Ectodermal cell (in vitro differentiated cells): ENCODE results near the gene ECEL1.
"Not testable (repeated sequence)": the region's sequence is repeated elsewhere in the genome, so short reads cannot be mapped to it uniquely, and the experiment has no call there.

Experiments used
- H3K27ac ChIP-seq: 2 replicates; pipeline ENCODE4 v1.7.0; 2013; ENCODE audit warnings: mild to moderate bottlenecking, low read depth, low read length; ENCODE audit not compliant: insufficient read depth, poor library complexity, severe bottlenecking
- H3K27me3 ChIP-seq: 2 replicates; pipeline ENCODE4 v1.7.0; 2013; ENCODE audit warnings: mild to moderate bottlenecking, low read length; ENCODE audit not compliant: insufficient read depth, control insufficient read depth, poor library complexity, severe bottlenecking
- H3K36me3 ChIP-seq: one replicate; pipeline ENCODE4 v1.7.0; 2013; ENCODE audit warnings: low read length; ENCODE audit not compliant: control insufficient read depth, insufficient read depth
- H3K4me1 ChIP-seq: one replicate; pipeline ENCODE4 v1.7.0; 2013; ENCODE audit warnings: low read length; ENCODE audit not compliant: control insufficient read depth, insufficient read depth
- H3K4me3 ChIP-seq: 2 replicates; pipeline ENCODE4 v1.7.0; 2013; ENCODE audit warnings: low read depth, low read length, control low read depth; ENCODE audit not compliant: insufficient read depth
- H3K9me3 ChIP-seq: 2 replicates; pipeline ENCODE4 v1.7.0; 2013; ENCODE audit warnings: mild to moderate bottlenecking, low read length, moderate library complexity; ENCODE audit not compliant: control insufficient read depth
- WGBS, 2 experiments: methylation state at CpG; one replicate each; pipeline ENCODE4 v1.1.7; 2013; ENCODE audit warnings: missing lambda C conversion rate in 2 of 2; 5-methylcytosine and 5-hydroxymethylcytosine counted together

Gene ECEL1

GRCh38 chr2:232434563-232435374 lies 52.9 kb downstream of the ECEL1 start:
- 92% methylated on average over 12 of the region's 12 CpGs for WGBS, 2 experiments
- no peaks in the 10 kb centered on the region for H3K27me3 ChIP-seq
- H3K4me3 ChIP-seq = no peak overlapping the region
- H3K27ac ChIP-seq = no peak overlapping the region
- no peaks in the 10 kb centered on the region for H3K36me3 ChIP-seq
- no peaks in the 10 kb centered on the region for H3K4me1 ChIP-seq
- H3K9me3 ChIP-seq = no peaks in the 10 kb centered on the region

GRCh38 chr2:232434091-232434490 lies 53.5 kb downstream of the ECEL1 start:
- H3K36me3 ChIP-seq = no peaks in the 10 kb centered on the region
- H3K27ac ChIP-seq = no peak overlapping the region
- no peak overlapping the region for H3K4me3 ChIP-seq
- 89 to 90% methylated on average over 9 of the region's 9 CpGs for WGBS, 2 experiments
- no peaks in the 10 kb centered on the region for H3K27me3 ChIP-seq
- H3K4me1 ChIP-seq = no peaks in the 10 kb centered on the region
- H3K9me3 ChIP-seq = no peaks in the 10 kb centered on the region

DNA sequence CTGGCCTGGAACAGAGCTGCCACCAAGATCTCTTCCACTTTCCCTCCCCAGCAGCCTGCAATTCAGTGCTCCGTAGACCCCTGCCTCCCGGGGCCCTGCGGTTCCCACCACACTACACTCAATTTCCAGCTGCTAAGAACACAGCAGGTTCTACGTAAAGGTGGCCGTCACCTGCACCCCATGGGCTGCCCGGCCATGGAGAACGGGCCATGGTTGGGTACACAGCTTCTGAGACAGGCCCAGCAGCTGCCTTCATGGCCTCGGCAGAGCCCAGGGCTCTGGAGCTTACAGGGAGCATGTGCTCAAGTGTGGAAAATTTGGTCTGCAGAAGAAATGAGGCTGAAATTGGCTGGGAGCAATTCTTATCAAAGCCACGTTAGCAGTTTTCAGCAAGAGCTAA lies 54.0 kb downstream of the ECEL1 start:
- not testable (repeated sequence) for H3K27ac ChIP-seq, H3K4me3 ChIP-seq, H3K36me3 ChIP-seq, H3K27me3 ChIP-seq, H3K4me1 ChIP-seq, H3K9me3 ChIP-seq
- 85 to 91% methylated on average over 8 of the region's 9 CpGs for WGBS, 2 experiments

DNA sequence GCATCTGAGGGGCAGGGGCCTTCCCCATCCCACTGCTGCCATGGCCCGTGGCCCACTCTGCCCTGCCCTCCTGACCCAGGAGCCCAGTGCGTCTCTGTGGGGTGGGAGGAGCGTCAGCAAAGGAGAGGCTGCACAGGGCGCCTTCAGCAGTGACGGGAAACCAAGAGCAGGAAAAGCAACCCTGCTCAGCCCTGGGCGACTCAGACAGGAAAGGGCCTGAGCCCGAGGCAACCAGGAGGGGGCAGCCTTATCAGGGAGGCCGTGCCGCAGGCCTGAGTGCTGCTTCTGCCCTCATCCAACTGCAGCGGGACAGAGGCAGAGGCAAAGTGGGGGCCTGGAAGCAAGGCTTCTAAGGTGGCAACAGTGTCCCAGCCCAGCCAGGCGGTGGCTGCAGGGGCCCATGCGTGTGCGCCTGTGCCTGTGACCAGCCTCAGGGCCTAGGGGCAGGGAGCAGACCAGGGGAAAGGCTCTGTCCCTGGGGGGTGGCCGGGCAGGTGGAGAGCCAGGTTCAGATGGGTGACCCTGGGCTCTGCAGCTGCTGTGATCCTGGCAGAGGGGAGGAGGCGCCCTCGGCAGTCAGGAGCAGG lies 54.9 kb downstream of the ECEL1 start:
- Histone ChIP-seq H3K4me3 (no peak overlapping the region), H3K4me1 (no peaks in the 10 kb centered on the region), H3K9me3 (no peaks in the 10 kb centered on the region), H3K36me3 (no peaks in the 10 kb centered on the region), H3K27me3 (no peaks in the 10 kb centered on the region), H3K27ac (no peak overlapping the region)
- WGBS, 2 experiments = 70 to 74% methylated on average over 16 of the region's 16 CpGs

- 92 to 93% methylated on average over 16 of the region's 16 CpGs for WGBS, 2 experiments
- Histone ChIP-seq H3K27ac (no peak overlapping the region), H3K27me3 (no peaks in the 10 kb centered on the region), H3K36me3 (no peaks in the 10 kb centered on the region), H3K4me1 (no peaks in the 10 kb centered on the region), H3K9me3 (no peaks in the 10 kb centered on the region), H3K4me3 (no peak overlapping the region)
Observed at GRCh38 chr2:232431705-232432590, 55.7 kb downstream of the ECEL1 start.
